Mesendoderm (in vitro differentiated cells): ENCODE measurements around the gene CBFA2T2.

ENCODE experiments used
- DNase-seq: peaks from one replicate; pipeline ENCODE4 v3.0.0; 2013
- H2AK5ac ChIP-seq: 2 replicates; pipeline ENCODE4 v1.6.1; 2013; ENCODE audit warnings: low read length, inconsistent platforms
- H2BK120ac ChIP-seq: 2 replicates; pipeline ENCODE4 v1.6.1; 2013; ENCODE audit warnings: low read depth, mild to moderate bottlenecking, low read length, moderate library complexity, mixed read lengths
- H2BK15ac ChIP-seq: replicated peaks from 2 replicates; pipeline ENCODE4 v1.6.1; 2013; ENCODE audit warnings: low read depth, mild to moderate bottlenecking, moderate library complexity
- H2BK5ac ChIP-seq: 2 replicates; pipeline ENCODE4 v1.6.1; 2013; ENCODE audit warnings: low read length, inconsistent platforms
- H3K18ac ChIP-seq: 2 replicates; pipeline ENCODE4 v1.6.1; 2013; ENCODE audit warnings: mild to moderate bottlenecking, low read length, mixed read lengths
- H3K23ac ChIP-seq: one replicate; pipeline ENCODE4 v1.6.1; 2013; ENCODE audit warnings: low read length
- H3K27ac ChIP-seq: 2 replicates; pipeline ENCODE4 v1.5.1; 2013; ENCODE audit warnings: low read depth, mild to moderate bottlenecking, inconsistent platforms, low read length, moderate library complexity
- H3K27me3 ChIP-seq: 2 replicates; pipeline ENCODE4 v1.6.1; 2013; ENCODE audit warnings: low read length, control low read depth, mild to moderate bottlenecking, inconsistent platforms; ENCODE audit not compliant: insufficient read depth, poor library complexity
- H3K36me3 ChIP-seq: 2 replicates; pipeline ENCODE4 v1.6.1; 2013; ENCODE audit warnings: low read length, inconsistent platforms; ENCODE audit not compliant: control insufficient read depth, insufficient read depth
- H3K4ac ChIP-seq: one replicate; pipeline ENCODE4 v1.6.1; 2013; ENCODE audit warnings: low read depth, mild to moderate bottlenecking, low read length, moderate library complexity
- H3K4me1 ChIP-seq: 2 replicates; pipeline ENCODE4 v1.6.1; 2013; ENCODE audit warnings: low read depth, low read length, inconsistent platforms; ENCODE audit not compliant: control insufficient read depth
- H3K4me2 ChIP-seq: 2 replicates; pipeline ENCODE4 v1.6.1; 2013; ENCODE audit warnings: low read length
- H3K4me3 ChIP-seq: 2 replicates; pipeline ENCODE4 v1.5.1; 2013; ENCODE audit warnings: mild to moderate bottlenecking, low read length
- H3K56ac ChIP-seq: one replicate; pipeline ENCODE4 v1.6.1; 2013; ENCODE audit warnings: low read length
- H3K79me1 ChIP-seq: 2 replicates; pipeline ENCODE4 v1.6.1; 2013; ENCODE audit warnings: low read length, inconsistent platforms
- H3K79me2 ChIP-seq: 2 replicates; pipeline ENCODE4 v1.6.1; 2013; ENCODE audit warnings: mild to moderate bottlenecking, low read length; ENCODE audit not compliant: control insufficient read depth, insufficient read depth
- H3K9ac ChIP-seq: 2 replicates; pipeline ENCODE4 v1.6.1; 2013; ENCODE audit warnings: low read length, inconsistent platforms
- H4K5ac ChIP-seq: one replicate; pipeline ENCODE4 v1.6.1; 2013; ENCODE audit warnings: low read length
- H4K8ac ChIP-seq: one replicate; pipeline ENCODE4 v1.6.1; 2013; ENCODE audit warnings: low read depth, mild to moderate bottlenecking, control low read depth, low read length, moderate library complexity
- WGBS: extraction: QIAGEN DNeasy Blood & Tissue Kit; methylation state at CpG from one replicate; pipeline ENCODE4 v1.1.7; 2013; ENCODE audit warnings: low lambda C conversion rate, missing lambda C conversion rate; ENCODE audit not compliant: insufficient coverage; ENCODE audit errors: extremely low coverage; 5-methylcytosine and 5-hydroxymethylcytosine counted together

Gene CBFA2T2

GRCh38 chr20:33672426-33673113, 182.7 kb downstream of the CBFA2T2 start:
- Histone ChIP-seq H3K79me1 (peaks cover 8% of the 10 kb centered on the region), H2BK5ac (no peak overlapping the region), H3K9ac (peak overlapping the region; percentile 93), H4K8ac (no peak overlapping the region), H3K36me3 (peaks cover 7% of the 10 kb centered on the region), H3K4me3 (no peak overlapping the region), H3K4me2 (peak overlapping the region; percentile 87), H3K4me1 (peaks cover 10% of the 10 kb centered on the region), H3K79me2 (peaks cover 2% of the 10 kb centered on the region), H3K27ac (no peak overlapping the region), H3K4ac (no peak overlapping the region), H3K56ac (peak overlapping the region; percentile 94), H2BK15ac (no peak overlapping the region), H3K18ac (no peak overlapping the region), H2AK5ac (no peak overlapping the region), H3K27me3 (no peaks in the 10 kb centered on the region), H4K5ac (no peak overlapping the region), H3K23ac (peak overlapping the region; percentile 57), H2BK120ac (no peak overlapping the region)
- no peak for DNase-seq
- WGBS, result no CpG with 5 or more reads among the region's 17 CpGs

- H3K27ac ChIP-seq, result no peak overlapping the region
- peaks cover 10% of the 10 kb centered on the region for H3K4me1 ChIP-seq
- H2BK5ac ChIP-seq, result peak overlapping the region; percentile 45
- H3K56ac ChIP-seq, result peak overlapping the region; percentile 94
- H3K79me2 ChIP-seq, result peaks cover 2% of the 10 kb centered on the region
- peak overlapping the region; percentile 93 for H3K9ac ChIP-seq
- H4K8ac ChIP-seq, result no peak overlapping the region
- peak overlapping the region; percentile 57 for H3K23ac ChIP-seq
- peak overlapping the region; percentile 90 for H2AK5ac ChIP-seq
- H3K4ac ChIP-seq, result peak overlapping the region; percentile 4
- H2BK15ac ChIP-seq, result no peak overlapping the region
- peaks cover 8% of the 10 kb centered on the region for H3K79me1 ChIP-seq
- H3K18ac ChIP-seq, result peak overlapping the region; percentile 60
- peak overlapping the region; percentile 87 for H3K4me2 ChIP-seq
- peaks cover 8% of the 10 kb centered on the region for H3K36me3 ChIP-seq
- no peak for DNase-seq
- H3K27me3 ChIP-seq, result no peaks in the 10 kb centered on the region
- WGBS, result no CpG with 5 or more reads among the region's 4 CpGs
- H2BK120ac ChIP-seq, result no peak overlapping the region
- no peak overlapping the region for H4K5ac ChIP-seq
- H3K4me3 ChIP-seq, result peak overlapping the region; percentile 80
These were observed 183.2 kb downstream of the CBFA2T2 start for GRCh38 chr20:33673114-33673409.

GRCh38 chr20:33673410-33674293, 183.8 kb downstream of the CBFA2T2 start:
- Histone ChIP-seq H3K4me2 (peak overlapping the region; percentile 87), H2AK5ac (peak overlapping the region; percentile 90), H3K9ac (peak overlapping the region; percentile 93), H3K27me3 (no peaks in the 10 kb centered on the region), H2BK15ac (no peak overlapping the region), H3K79me1 (peaks cover 8% of the 10 kb centered on the region), H3K4ac (peak overlapping the region; percentile 74), H3K18ac (peak overlapping the region; percentile 60), H3K4me1 (peaks cover 10% of the 10 kb centered on the region), H2BK5ac (peak overlapping the region; percentile 45), H4K8ac (no peak overlapping the region), H3K4me3 (peak overlapping the region; percentile 80), H3K56ac (peak overlapping the region; percentile 94), H3K27ac (peak overlapping the region; percentile 33), H3K23ac (peak overlapping the region; percentile 57), H3K79me2 (peaks cover 2% of the 10 kb centered on the region), H2BK120ac (no peak overlapping the region), H3K36me3 (peaks cover 6% of the 10 kb centered on the region), H4K5ac (no peak overlapping the region)
- no CpG with 5 or more reads among the region's 29 CpGs for WGBS
- DNase-seq, result no peak

GRCh38 chr20:33674294-33675135, 184.6 kb downstream of the CBFA2T2 start, which contains the start of gene NECAB3:
Gene NECAB3 (minus strand): TSS chr20:33674428. CDS start chr20:33674352, 76 bp downstream.
- H3K23ac ChIP-seq, result peak within 1 kb of the TSS; percentile 57
- H3K4ac ChIP-seq, result peak within 1 kb of the TSS; percentile 74
- H3K18ac ChIP-seq, result peak within 1 kb of the TSS; percentile 60
- H3K27ac ChIP-seq, result peak within 1 kb of the TSS; percentile 33
- WGBS, result no CpG with 5 or more reads among the region's 73 CpGs
- H2BK5ac ChIP-seq, result peak within 1 kb of the TSS; percentile 45
- peaks cover 2% of the 10 kb centered on the region for H3K79me2 ChIP-seq
- peak within 1 kb of the TSS; percentile 94 for H3K56ac ChIP-seq
- no peak within 1 kb of the TSS for H4K8ac ChIP-seq
- H3K79me1 ChIP-seq, result peaks cover 8% of the 10 kb centered on the region
- DNase-seq, result peak; percentile 78
- H3K27me3 ChIP-seq, result no peaks in the 10 kb centered on the region
- H3K9ac ChIP-seq, result peak within 1 kb of the TSS; percentile 93
- H3K4me2 ChIP-seq, result peak within 1 kb of the TSS; percentile 87
- H2AK5ac ChIP-seq, result peak within 1 kb of the TSS; percentile 90
- H4K5ac ChIP-seq, result no peak within 1 kb of the TSS
- H3K4me3 ChIP-seq, result peak within 1 kb of the TSS; percentile 80
- H2BK15ac ChIP-seq, result no peak within 1 kb of the TSS
- peaks cover 6% of the 10 kb centered on the region for H3K36me3 ChIP-seq
- no peak within 1 kb of the TSS for H2BK120ac ChIP-seq
- H3K4me1 ChIP-seq, result peaks cover 10% of the 10 kb centered on the region

- Histone ChIP-seq H3K18ac (no peak overlapping the region), H3K79me2 (peaks cover 2% of the 10 kb centered on the region), H2BK15ac (no peak overlapping the region), H3K4me1 (peaks cover 10% of the 10 kb centered on the region), H3K27ac (peak overlapping the region; percentile 6), H2BK120ac (no peak overlapping the region), H3K56ac (peak overlapping the region; percentile 64), H3K4ac (no peak overlapping the region), H2AK5ac (no peak overlapping the region), H4K5ac (no peak overlapping the region), H3K79me1 (peaks cover 8% of the 10 kb centered on the region), H3K4me2 (peak overlapping the region; percentile 61), H3K9ac (peak overlapping the region; percentile 78), H2BK5ac (no peak overlapping the region), H3K4me3 (no peak overlapping the region), H3K27me3 (no peaks in the 10 kb centered on the region), H3K23ac (no peak overlapping the region), H3K36me3 (peaks cover 4% of the 10 kb centered on the region), H4K8ac (no peak overlapping the region)
- no peak for DNase-seq
- no CpG with 5 or more reads among the region's 16 CpGs for WGBS
These were observed 185.5 kb downstream of the CBFA2T2 start for GRCh38 chr20:33675136-33675959.
